ENCODE results near the gene STIP1.

DNA sequence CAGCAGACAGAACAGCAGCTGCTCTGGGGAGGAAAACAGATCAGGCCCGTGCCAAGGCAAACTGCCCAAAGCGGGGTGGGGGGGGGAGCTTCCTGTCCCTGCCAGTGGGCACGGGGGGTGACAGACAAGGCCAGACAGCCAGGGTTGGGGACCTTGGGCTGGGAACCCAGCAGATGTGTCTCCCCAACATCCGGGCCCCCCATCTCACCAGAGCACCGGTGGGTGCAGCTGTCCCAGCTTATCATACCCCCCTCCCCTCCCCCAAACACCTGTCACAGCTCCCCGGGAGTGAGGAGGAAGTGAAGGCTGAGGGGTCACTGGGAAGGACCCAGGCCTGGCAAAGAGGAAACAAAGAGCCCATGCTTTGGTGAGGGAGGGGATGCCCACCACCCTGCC is 59.4 kb downstream of the STIP1 start:
- TF ChIP-seq CTCF (IDR thresholded peaks at IDR 0.05) (no peak), EZH2 (IDR thresholded peaks at IDR 0.05; ENCODE audit: borderline replicate concordance, insufficient read depth, low read depth, low read length, poor library complexity, severe bottlenecking) (no peak)
